NB4 (cell line): ENCODE measurements around the gene DAAM2.

Source experiments
- DNase-seq: peaks from one replicate; pipeline ENCODE4 v3.0.0; 2010; ENCODE audit warnings: low read depth
- H3K4me3 ChIP-seq: one replicate; pipeline ENCODE4 v1.5.1; 2011; ENCODE audit warnings: mild to moderate bottlenecking, low read depth, low read length, moderate library complexity
- CTCF ChIP-seq: IDR thresholded peaks from one replicate; pipeline ENCODE4 v1.5.1; 2012; ENCODE audit warnings: low read depth, low read length
- MAX ChIP-seq: IDR thresholded peaks from 2 replicates; pipeline ENCODE4 v1.6.1; 2011; ENCODE audit warnings: low read depth, low read length
- MYC ChIP-seq: IDR thresholded peaks from 2 replicates; pipeline ENCODE4 v1.6.1; 2011; ENCODE audit warnings: low read depth, low read length
- POLR2A ChIP-seq: IDR thresholded peaks from 2 replicates; pipeline ENCODE4 v1.6.1; 2011; ENCODE audit warnings: mild to moderate bottlenecking; ENCODE audit not compliant: insufficient read length; ENCODE audit errors: extremely low read depth

Gene DAAM2

GRCh38 chr6:39929039-39929732, 137.0 kb downstream of the DAAM2 start:
- H3K4me3 ChIP-seq: no peak overlapping the region
- no peak for DNase-seq
- TF ChIP-seq CTCF (no peak), POLR2A (no peak), MAX (no peak), MYC (no peak)

- H3K4me3 ChIP-seq: no peak overlapping the region
- TF ChIP-seq MAX: no peak
- no peak for TF ChIP-seq CTCF
- no peak for TF ChIP-seq POLR2A
- TF ChIP-seq MYC: no peak
- no peak for DNase-seq
Observed at GRCh38 chr6:39929733-39930461, 137.7 kb downstream of the DAAM2 start.

- no peak overlapping the region for H3K4me3 ChIP-seq
- DNase-seq: no peak
- TF ChIP-seq MAX: no peak
- TF ChIP-seq CTCF: no peak
- no peak for TF ChIP-seq MYC
- TF ChIP-seq POLR2A: no peak
Observed at GRCh38 chr6:39930540-39930939, 138.4 kb downstream of the DAAM2 start.

- TF ChIP-seq MAX (no peak), CTCF (no peak), POLR2A (no peak), MYC (no peak)
- H3K4me3 ChIP-seq: no peak overlapping the region
- DNase-seq: no peak
Observed at GRCh38 chr6:39931607-39932006, 139.4 kb downstream of the DAAM2 start.

GRCh38 chr6:39932386-39932910, 140.3 kb downstream of the DAAM2 start:
- H3K4me3 ChIP-seq: no peak overlapping the region
- no peak for TF ChIP-seq POLR2A
- no peak for TF ChIP-seq MAX
- TF ChIP-seq CTCF: no peak
- TF ChIP-seq MYC: no peak
- no peak for DNase-seq
